ENCODE data around the gene GSE1.

GSE1 gene

DNA sequence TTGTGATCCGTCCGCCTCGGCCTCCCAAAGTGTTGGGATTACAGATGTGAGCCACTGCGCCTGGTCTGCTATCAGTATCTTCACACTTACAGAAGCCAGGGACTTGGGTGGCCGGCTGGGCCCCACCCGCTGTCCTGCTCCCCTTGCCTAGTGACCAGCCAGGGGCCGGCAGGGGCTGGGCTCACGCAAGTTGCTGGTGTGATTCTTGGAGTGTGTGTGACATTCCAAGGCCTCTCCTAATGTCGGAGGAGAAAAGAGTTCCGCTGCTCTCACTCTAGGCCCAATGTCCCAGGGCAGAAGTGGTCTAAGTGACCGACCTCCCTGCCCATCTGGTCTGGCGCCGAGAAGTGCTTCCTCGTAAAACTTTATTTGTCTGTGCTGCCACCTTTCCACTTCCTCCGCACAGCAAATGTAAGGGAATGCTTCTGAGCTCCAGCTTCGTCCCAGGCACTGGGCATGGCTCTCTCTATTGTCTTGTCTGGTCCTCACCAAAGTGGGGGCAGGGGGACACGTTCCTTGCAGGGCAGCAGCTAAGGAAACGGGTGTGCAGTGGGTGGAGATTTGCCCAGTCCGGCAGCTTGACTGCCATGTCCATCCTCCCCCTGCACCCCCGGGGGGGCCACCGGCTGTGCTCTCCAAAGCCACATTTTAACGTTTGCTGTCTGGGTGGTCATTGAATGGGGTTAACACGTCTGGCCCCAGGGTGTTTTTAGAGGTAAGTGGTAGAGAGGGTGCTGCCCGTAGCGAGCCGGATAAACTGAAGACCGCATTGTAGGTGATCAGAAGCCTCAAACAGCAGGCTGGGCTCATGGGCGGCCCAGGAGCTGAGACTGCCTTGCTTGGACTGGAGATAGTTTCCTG lies 7.8 kb upstream of the GSE1 start:
- Histone ChIP-seq H3K23ac (ENCODE audit: low read length in 2 of 2) (no peak overlapping the region), H4K8ac (ENCODE audit: low read length) (peak overlapping the region; percentile 21), H3K27me3 (ENCODE audit: control insufficient read depth in 1 of 2, insufficient read depth in 1 of 2, low read length in 2 of 2) (no peaks in the 10 kb centered on the region), H2BK120ac (ENCODE audit: low read depth, low read length) (no peak overlapping the region), H3K4me2 (ENCODE audit: low read length, poor library complexity, severe bottlenecking) (no peak overlapping the region), H3K4me1 (ENCODE audit: control insufficient read depth, insufficient read depth, low read depth, low read length) (peaks cover 45% of the 10 kb centered on the region), H3K79me1 (replicated peaks; ENCODE audit: low read length, poor library complexity, severe bottlenecking) (peaks cover 50% of the 10 kb centered on the region), H3K18ac (ENCODE audit: low read depth in 1 of 2, low read length in 2 of 2) (peak overlapping the region; percentile 8 to 26), H4K91ac (ENCODE audit: low read length) (peak overlapping the region; percentile 46), H3K4ac (ENCODE audit: low read depth in 1 of 2, low read length in 2 of 2) (peak overlapping the region in 1 of 2 experiments; percentile 20), H2AK5ac (ENCODE audit: low read length, severe bottlenecking) (no peak overlapping the region), H2BK5ac (ENCODE audit: low read depth, low read length, poor library complexity, severe bottlenecking) (no peak overlapping the region), H2BK12ac (ENCODE audit: low read length in 2 of 2) (peak overlapping the region in 1 of 2 experiments; percentile 27), H2AFZ (ENCODE audit: low read depth, low read length) (no peak overlapping the region), H3K9me3 (ENCODE audit: control insufficient read depth, low read length) (no peaks in the 10 kb centered on the region), H3K36me3 (ENCODE audit: control insufficient read depth in 1 of 2, insufficient read depth in 2 of 2, low read depth in 1 of 2, low read length in 2 of 2) (peaks cover 0 to 18% of the 10 kb centered on the region in 2 experiments), H3K27ac (ENCODE audit: low read length, poor library complexity, severe bottlenecking) (no peak overlapping the region), H3K14ac (ENCODE audit: low read length in 2 of 2) (no peak overlapping the region), H2BK15ac (ENCODE audit: low read depth, poor library complexity, severe bottlenecking) (no peak overlapping the region), H3K4me3 (ENCODE audit: insufficient read depth in 1 of 2, low read depth in 1 of 2, low read length in 2 of 2) (no peak overlapping the region), H3K9ac (ENCODE audit: low read length) (no peak overlapping the region)
- no peak for DNase-seq
- WGBS = 49% methylated on average over 28 of the region's 28 CpGs

DNA sequence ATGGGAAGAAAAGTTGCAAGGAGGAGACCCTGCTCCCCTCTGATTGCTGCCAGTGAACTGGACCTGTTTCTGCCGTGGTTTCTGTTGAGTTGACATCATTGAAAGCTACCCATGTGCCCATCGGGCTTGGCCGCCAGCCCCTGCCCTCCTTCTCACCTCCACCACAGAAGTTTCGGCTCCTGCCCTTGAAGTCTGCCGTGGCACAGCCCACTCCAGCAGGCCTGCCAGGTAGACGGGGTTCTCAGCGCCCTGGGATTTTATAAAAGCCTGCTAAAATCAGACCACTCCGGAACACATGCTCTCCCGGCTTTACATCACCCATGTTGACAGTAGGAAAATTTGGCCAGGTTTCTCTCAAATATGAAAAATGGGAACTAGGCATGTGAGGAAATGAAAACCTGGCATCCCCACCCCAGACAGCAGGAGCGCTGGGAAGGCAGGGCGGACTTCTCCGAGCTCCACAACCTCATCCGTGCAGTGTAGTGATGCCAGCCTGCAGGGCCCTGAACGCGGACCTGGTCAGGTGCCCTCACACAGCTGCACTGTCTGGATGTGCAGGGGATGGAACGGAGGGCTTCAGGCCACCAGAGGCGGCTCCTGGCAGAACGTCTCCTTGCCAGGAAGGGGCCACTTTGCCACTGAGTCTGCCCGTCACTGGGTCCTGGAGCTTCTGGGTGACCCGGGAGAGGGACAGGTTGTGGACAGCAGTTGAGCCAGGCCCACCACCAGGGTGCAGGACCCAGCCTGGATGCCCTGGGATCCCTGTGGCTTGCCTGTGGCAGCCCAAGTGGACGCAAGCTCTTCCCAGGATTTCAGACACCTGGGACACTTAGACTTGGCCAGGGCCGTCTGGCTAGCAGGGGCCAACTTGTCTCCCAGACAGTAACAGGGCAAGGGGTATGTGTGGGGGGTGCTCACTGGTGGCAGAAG lies 6.9 kb upstream of the GSE1 start:
- Histone ChIP-seq H2AK5ac (ENCODE audit: low read length, severe bottlenecking) (no peak overlapping the region), H4K8ac (ENCODE audit: low read length) (no peak overlapping the region), H3K18ac (ENCODE audit: low read depth in 1 of 2, low read length in 2 of 2) (peak overlapping the region; percentile 23 to 92), H3K4me1 (ENCODE audit: control insufficient read depth, insufficient read depth, low read depth, low read length) (peaks cover 47% of the 10 kb centered on the region), H3K4me2 (ENCODE audit: low read length, poor library complexity, severe bottlenecking) (no peak overlapping the region), H3K14ac (ENCODE audit: low read length in 2 of 2) (peak overlapping the region in 1 of 2 experiments; percentile 86), H2BK120ac (ENCODE audit: low read depth, low read length) (no peak overlapping the region), H2BK5ac (ENCODE audit: low read depth, low read length, poor library complexity, severe bottlenecking) (no peak overlapping the region), H2BK15ac (ENCODE audit: low read depth, poor library complexity, severe bottlenecking) (no peak overlapping the region), H3K27ac (ENCODE audit: low read length, poor library complexity, severe bottlenecking) (no peak overlapping the region), H3K4me3 (ENCODE audit: insufficient read depth in 1 of 2, low read depth in 1 of 2, low read length in 2 of 2) (no peak overlapping the region), H3K9ac (ENCODE audit: low read length) (no peak overlapping the region), H3K9me3 (ENCODE audit: control insufficient read depth, low read length) (no peaks in the 10 kb centered on the region), H3K79me1 (replicated peaks; ENCODE audit: low read length, poor library complexity, severe bottlenecking) (peaks cover 45% of the 10 kb centered on the region), H2AFZ (ENCODE audit: low read depth, low read length) (no peak overlapping the region), H3K36me3 (ENCODE audit: control insufficient read depth in 1 of 2, insufficient read depth in 2 of 2, low read depth in 1 of 2, low read length in 2 of 2) (peaks cover 0 to 18% of the 10 kb centered on the region in 2 experiments), H3K27me3 (ENCODE audit: control insufficient read depth in 1 of 2, insufficient read depth in 1 of 2, low read length in 2 of 2) (no peaks in the 10 kb centered on the region), H3K23ac (ENCODE audit: low read length in 2 of 2) (no peak overlapping the region), H2BK12ac (ENCODE audit: low read length in 2 of 2) (peak overlapping the region in 1 of 2 experiments; percentile 60), H3K4ac (ENCODE audit: low read depth in 1 of 2, low read length in 2 of 2) (peak overlapping the region in 1 of 2 experiments; percentile 45), H4K91ac (ENCODE audit: low read length) (peak overlapping the region; percentile 53)
- WGBS = 87% methylated on average over 21 of the region's 22 CpGs
- no peak for DNase-seq

DNA sequence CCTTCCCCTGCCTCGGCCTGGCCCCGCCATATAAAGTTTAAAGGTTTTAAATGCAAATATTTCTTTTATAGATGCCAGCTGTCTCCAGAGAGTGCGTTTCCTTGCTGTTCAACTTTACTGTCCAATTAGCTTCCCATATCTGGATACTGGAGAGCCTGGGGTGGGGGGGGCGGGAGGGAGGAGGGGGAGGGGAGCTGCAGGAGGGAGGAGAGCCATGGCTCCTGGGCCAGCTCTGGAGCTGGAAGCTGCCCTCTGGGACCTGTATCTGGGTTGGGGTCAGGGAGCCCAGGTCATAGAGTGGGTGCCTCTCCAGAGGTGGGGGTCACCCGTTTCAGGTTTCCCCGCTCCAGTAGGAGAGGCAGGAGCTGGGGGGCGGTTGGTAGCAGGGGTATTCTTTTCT lies 6.2 kb upstream of the GSE1 start:
- H2AK5ac ChIP-seq (ENCODE audit: low read length, severe bottlenecking) = no peak overlapping the region
- peak overlapping the region in 1 of 2 experiments; percentile 56 for H3K4ac ChIP-seq (ENCODE audit: low read depth in 1 of 2, low read length in 2 of 2)
- H2BK12ac ChIP-seq (ENCODE audit: low read length in 2 of 2) = no peak overlapping the region
- peak overlapping the region in 1 of 2 experiments; percentile 74 for H3K18ac ChIP-seq (ENCODE audit: low read depth in 1 of 2, low read length in 2 of 2)
- no peak overlapping the region for H4K8ac ChIP-seq (ENCODE audit: low read length)
- no peak overlapping the region for H2BK5ac ChIP-seq (ENCODE audit: low read depth, low read length, poor library complexity, severe bottlenecking)
- H3K14ac ChIP-seq (ENCODE audit: low read length in 2 of 2) = no peak overlapping the region
- H3K79me1 ChIP-seq (replicated peaks; ENCODE audit: low read length, poor library complexity, severe bottlenecking) = peaks cover 46% of the 10 kb centered on the region
- DNase-seq = no peak
- H3K4me3 ChIP-seq (ENCODE audit: insufficient read depth in 1 of 2, low read depth in 1 of 2, low read length in 2 of 2) = no peak overlapping the region
- no peak overlapping the region for H2BK15ac ChIP-seq (ENCODE audit: low read depth, poor library complexity, severe bottlenecking)
- H3K27me3 ChIP-seq (ENCODE audit: control insufficient read depth in 1 of 2, insufficient read depth in 1 of 2, low read length in 2 of 2) = no peaks in the 10 kb centered on the region
- H2BK120ac ChIP-seq (ENCODE audit: low read depth, low read length) = peak overlapping the region; percentile 64
- peaks cover 0 to 14% of the 10 kb centered on the region in 2 experiments for H3K36me3 ChIP-seq (ENCODE audit: control insufficient read depth in 1 of 2, insufficient read depth in 2 of 2, low read depth in 1 of 2, low read length in 2 of 2)
- H3K9me3 ChIP-seq (ENCODE audit: control insufficient read depth, low read length) = no peaks in the 10 kb centered on the region
- WGBS = no CpG with 5 or more reads among the region's 7 CpGs
- no peak overlapping the region for H3K9ac ChIP-seq (ENCODE audit: low read length)
- H2AFZ ChIP-seq (ENCODE audit: low read depth, low read length) = no peak overlapping the region
- peaks cover 47% of the 10 kb centered on the region for H3K4me1 ChIP-seq (ENCODE audit: control insufficient read depth, insufficient read depth, low read depth, low read length)
- no peak overlapping the region for H4K91ac ChIP-seq (ENCODE audit: low read length)
- H3K23ac ChIP-seq (ENCODE audit: low read length in 2 of 2) = no peak overlapping the region
- no peak overlapping the region for H3K27ac ChIP-seq (ENCODE audit: low read length, poor library complexity, severe bottlenecking)
- peak overlapping the region; percentile 35 for H3K4me2 ChIP-seq (ENCODE audit: low read length, poor library complexity, severe bottlenecking)

Measured in mesenchymal stem cell (in vitro differentiated cells and primary cell).